Stimulated activated CD8-positive, alpha-beta memory T cell treated with anti-CD3 and anti-CD28 coated beads, Interleukin-7, amount 100 ng/mL, for 4 hours (primary cell): ENCODE measurements around the gene PARS2.

ENCODE experiments used
- DNase-seq, 2 donors: peaks; one replicate each; pipeline ENCODE4 v3.0.0-alpha.2; 2020; ENCODE audit warnings: low read depth in 2 of 2

The PARS2 gene

GRCh38 chr1:54736685-54737084 is 27.6 kb downstream of the PARS2 start:
- DNase-seq: no peak

- no peak for DNase-seq
Measured at GRCh38 chr1:54728027-54728426, 36.3 kb downstream of the PARS2 start.

- DNase-seq: no peak
Measured at GRCh38 chr1:54724771-54725170, 39.6 kb downstream of the PARS2 start.

- DNase-seq: no peak
Measured at GRCh38 chr1:54723985-54724384, 40.3 kb downstream of the PARS2 start.

- no peak for DNase-seq
Measured at GRCh38 chr1:54721719-54722118, 42.6 kb downstream of the PARS2 start.

GRCh38 chr1:54716299-54717047 is 47.9 kb downstream of the PARS2 start:
- no peak for DNase-seq

GRCh38 chr1:54715493-54716298 is 48.6 kb downstream of the PARS2 start, which contains the start of gene TTC4:
Gene TTC4 (plus strand): TSS chr1:54715861. CDS start chr1:54715909, 48 bp downstream.
- DNase-seq: peak; percentile 63 to 77

GRCh38 chr1:54714881-54715492 is 49.3 kb downstream of the PARS2 start:
- no peak for DNase-seq

GRCh38 chr1:54711536-54711935 is 52.8 kb downstream of the PARS2 start:
- DNase-seq: no peak

GRCh38 chr1:54710841-54711240 is 53.5 kb downstream of the PARS2 start:
- no peak for DNase-seq

- DNase-seq: no peak
Measured at GRCh38 chr1:54710434-54710833, 53.9 kb downstream of the PARS2 start.

- no peak for DNase-seq
Measured at GRCh38 chr1:54709547-54710292, 54.6 kb downstream of the PARS2 start.

GRCh38 chr1:54708385-54708784 is 55.9 kb downstream of the PARS2 start:
- DNase-seq: no peak
